SK-N-SH treated with all-trans-retinoic acid at 6 μM for 48 hours (cell line): ENCODE data around the gene SLC35A1.
A peak's percentile ranks its signal among the peaks of the same experiment; 100 is the strongest.

Experiments used
- ARNTL ChIP-seq: fragments of 450-650 bp; formaldehyde crosslinking; IDR thresholded peaks from 2 replicates; pipeline ENCODE4 v1.5.0; 2020; ENCODE audit warnings: low read depth, mild to moderate bottlenecking, moderate library complexity, borderline replicate concordance
- ESRRG ChIP-seq: fragments of 250-450 bp; sonication (Bioruptor Pico); IDR thresholded peaks from 2 replicates; pipeline ENCODE4 v1.6.1; 2021; ENCODE audit warnings: mild to moderate bottlenecking
- ISL1 ChIP-seq: fragments of 250-450 bp; sonication (Bioruptor Pico); IDR thresholded peaks from 2 replicates; pipeline ENCODE4 v2.1.2; 2022; ENCODE audit warnings: mild to moderate bottlenecking, moderate library complexity
- OSR1 ChIP-seq: fragments of 250-450 bp; sonication (Bioruptor Pico); IDR thresholded peaks from 2 replicates; pipeline ENCODE4 v1.8.0; 2022; ENCODE audit warnings: moderate library complexity, mild to moderate bottlenecking, inconsistent platforms
- SNAI2 ChIP-seq: fragments of 250-450 bp; sonication (Bioruptor Pico); IDR thresholded peaks from 2 replicates; pipeline ENCODE4 v1.5.0; 2020; ENCODE audit warnings: mild to moderate bottlenecking, moderate library complexity
- TCF4 ChIP-seq: fragments of 250-450 bp; sonication (Bioruptor Pico); IDR thresholded peaks from 2 replicates; pipeline ENCODE4 v1.8.0; 2021; ENCODE audit warnings: mild to moderate bottlenecking, moderate library complexity, borderline replicate concordance
- TOX ChIP-seq: fragments of 250-450 bp; sonication (Bioruptor Pico); IDR thresholded peaks from 2 replicates; pipeline ENCODE4 v1.8.0; 2021; ENCODE audit warnings: mild to moderate bottlenecking, moderate library complexity, borderline replicate concordance
- ZFP3 ChIP-seq: fragments of 250-450 bp; sonication (Bioruptor Pico); IDR thresholded peaks from 2 replicates; pipeline ENCODE4 v1.5.0; 2020; ENCODE audit warnings: mild to moderate bottlenecking, moderate library complexity
- ZFP30 ChIP-seq: fragments of 450-650 bp; formaldehyde crosslinking; IDR thresholded peaks from 2 replicates; pipeline ENCODE4 v1.5.0; 2022; ENCODE audit warnings: mild to moderate bottlenecking, moderate library complexity
- ZNF565 ChIP-seq: fragments of 450-650 bp; formaldehyde crosslinking; conservative IDR thresholded peaks from 2 replicates; pipeline ENCODE4 v1.5.0; 2020; ENCODE audit warnings: low read depth, mild to moderate bottlenecking, moderate library complexity
- ZNF70 ChIP-seq: fragments of 450-650 bp; formaldehyde crosslinking; IDR thresholded peaks from 2 replicates; pipeline ENCODE4 v1.5.0; 2020; ENCODE audit warnings: mild to moderate bottlenecking, moderate library complexity
- ZNF8 ChIP-seq: fragments of 450-650 bp; formaldehyde crosslinking; IDR thresholded peaks from 2 replicates; pipeline ENCODE4 v1.5.0; 2020; ENCODE audit warnings: mild to moderate bottlenecking, moderate library complexity
- TF ChIP-seq, protein P1 (sequence below): fragments of 250-450 bp; sonication (Bioruptor Pico); IDR thresholded peaks from 2 replicates; pipeline ENCODE4 v1.5.1; 2020; ENCODE audit warnings: low read depth, mild to moderate bottlenecking, moderate library complexity

DNA sequence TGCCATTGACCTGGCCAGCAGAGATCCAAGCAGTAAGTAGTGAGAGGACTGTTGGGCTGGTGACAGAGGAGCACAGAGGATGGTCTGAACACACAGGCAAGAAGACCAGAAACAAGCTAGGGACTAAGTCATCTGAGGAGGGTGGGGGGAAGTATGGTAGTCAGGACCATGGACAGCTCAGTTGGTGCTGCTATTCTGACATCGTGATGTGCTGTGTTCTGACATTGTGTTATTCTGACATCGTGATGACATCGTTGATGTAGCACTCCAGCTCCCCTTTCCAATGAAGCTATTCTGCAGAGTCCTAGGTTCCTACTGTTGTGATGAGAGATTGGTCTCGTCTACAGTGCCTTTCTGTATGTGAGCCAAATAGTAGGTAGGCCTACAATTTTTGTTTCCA, 36.3 kb upstream of the SLC35A1 start:
- TF ChIP-seq ARNTL (CRISPR knock-in tag) (no peak), OSR1 (no peak), TOX (no peak), ZNF565 (CRISPR knock-in tag) (no peak), SNAI2 (CRISPR knock-in tag) (no peak), TCF4 (CRISPR knock-in tag) (no peak), ZNF8 (CRISPR knock-in tag) (no peak), ESRRG (CRISPR knock-in tag) (no peak), ZFP30 (CRISPR knock-in tag) (no peak), ZNF70 (CRISPR knock-in tag) (no peak), ZFP3 (CRISPR knock-in tag) (peak; percentile 51; the same call in 1 of the 2 replicates), ISL1 (no peak)
- TF ChIP-seq, protein P1, sequence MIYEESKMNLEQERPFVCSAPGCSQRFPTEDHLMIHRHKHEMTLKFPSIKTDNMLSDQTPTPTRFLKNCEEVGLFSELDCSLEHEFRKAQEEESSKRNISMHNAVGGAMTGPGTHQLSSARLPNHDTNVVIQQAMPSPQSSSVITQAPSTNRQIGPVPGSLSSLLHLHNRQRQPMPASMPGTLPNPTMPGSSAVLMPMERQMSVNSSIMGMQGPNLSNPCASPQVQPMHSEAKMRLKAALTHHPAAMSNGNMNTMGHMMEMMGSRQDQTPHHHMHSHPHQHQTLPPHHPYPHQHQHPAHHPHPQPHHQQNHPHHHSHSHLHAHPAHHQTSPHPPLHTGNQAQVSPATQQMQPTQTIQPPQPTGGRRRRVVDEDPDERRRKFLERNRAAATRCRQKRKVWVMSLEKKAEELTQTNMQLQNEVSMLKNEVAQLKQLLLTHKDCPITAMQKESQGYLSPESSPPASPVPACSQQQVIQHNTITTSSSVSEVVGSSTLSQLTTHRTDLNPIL (CRISPR knock-in tag) = no peak
